Diencephalon (tissue), 1 donor: ENCODE data around the gene ASB9. TPM values are rescaled to one million over a fixed set of nuclear protein-coding genes. Genes with fewer than 3 reads are reported as not detected.

ENCODE experiments used
- total RNA-seq: library from RNA; depleted of rRNA; stranded (reverse); fragments of >200 nt; gene quantifications from one replicate; pipeline ENCODE4 v1.2.3, GENCODE V29; 2014

ASB9 gene
- total RNA-seq: 1.2 TPM

GRCh38 chrX:15269618-15270521 lies at the start of gene ASB9:
Gene ASB9, minus strand, starts transcription at chrX:15270083. Its CDS starts 209 bp downstream, at chrX:15269874.

GRCh38 chrX:15315509-15315908 lies 45.6 kb upstream of the ASB9 start, which contains the start of gene ASB11:
Gene ASB11, minus strand, starts transcription at chrX:15315640. Its CDS starts 35 bp downstream, at chrX:15315605.

Other genes starting within 250 kb of the ASB9 start
- not detected for gene ASB11, start 45.6 kb upstream of the ASB9 start, total RNA-seq
- 16.4 TPM for gene PIGA, start 65.4 kb upstream of the ASB9 start, total RNA-seq
- gene VEGFD, start 114.3 kb upstream of the ASB9 start, total RNA-seq: 0.46 TPM
- gene PIR, start 223.2 kb upstream of the ASB9 start, total RNA-seq: 6.2 TPM
- 0.23 TPM for gene BMX, start 230.7 kb upstream of the ASB9 start, total RNA-seq